Skin epidermis (tissue), 12 donors: Measurements from ENCODE around the gene ADD1.

ENCODE experiments used
- H3K27ac ChIP-seq, 21 experiments: fragments of 200-600 bp; sonication (generic) in 11 of 21; one replicate each; pipeline ENCODE4 v1.5.0; 2020; ENCODE audit warnings: mild to moderate bottlenecking in 3 of 21, inconsistent platforms in 2 of 21, moderate library complexity in 2 of 21
- H3K4me3 ChIP-seq, 7 experiments: fragments of 200-600 bp; sonication (generic) in 2 of 7; one replicate each; pipeline ENCODE4 v1.5.0; 2020; ENCODE audit warnings: inconsistent platforms in 2 of 7, mild to moderate bottlenecking in 2 of 7, moderate library complexity in 1 of 7

ADD1 gene

GRCh38 chr4:2804449-2804972, 39.1 kb upstream of the ADD1 start:
- H3K27ac ChIP-seq = peak overlapping the region in 20 of 21 experiments; percentile 13 to 82 (median 66)
- no peak overlapping the region for H3K4me3 ChIP-seq

GRCh38 chr4:2804973-2805501, 38.6 kb upstream of the ADD1 start:
- H3K4me3 ChIP-seq = no peak overlapping the region
- H3K27ac ChIP-seq = peak overlapping the region in 19 of 21 experiments; percentile 13 to 82 (median 70)

GRCh38 chr4:2805712-2806389, 37.8 kb upstream of the ADD1 start:
- H3K27ac ChIP-seq = peak overlapping the region in 20 of 21 experiments; percentile 13 to 82 (median 70)
- H3K4me3 ChIP-seq = no peak overlapping the region

- peak overlapping the region in 19 of 21 experiments; percentile 2 to 82 (median 70) for H3K27ac ChIP-seq
- no peak overlapping the region for H3K4me3 ChIP-seq
Measured at GRCh38 chr4:2806390-2807355, 37.0 kb upstream of the ADD1 start.

GRCh38 chr4:2807571-2807970, 36.1 kb upstream of the ADD1 start:
- Histone ChIP-seq H3K27ac (peak overlapping the region in 8 of 21 experiments; percentile 28 to 82 (median 78)), H3K4me3 (no peak overlapping the region)

GRCh38 chr4:2808001-2808400, 35.6 kb upstream of the ADD1 start:
- Histone ChIP-seq H3K4me3 (no peak overlapping the region), H3K27ac (peak overlapping the region in 3 of 21 experiments; percentile 50 to 82 (median 81))

GRCh38 chr4:2809610-2810180, 33.9 kb upstream of the ADD1 start:
- peak overlapping the region in 14 of 21 experiments; percentile 0 to 95 (median 54) for H3K27ac ChIP-seq
- H3K4me3 ChIP-seq = no peak overlapping the region

GRCh38 chr4:2810388-2810787, 33.3 kb upstream of the ADD1 start:
- H3K27ac ChIP-seq = peak overlapping the region in 17 of 21 experiments; percentile 28 to 99 (median 90)

GRCh38 chr4:2811830-2812611, 31.6 kb upstream of the ADD1 start:
- Histone ChIP-seq H3K4me3 (peak overlapping the region; percentile 23 to 47 (median 43)), H3K27ac (peak overlapping the region; percentile 27 to 99 (median 88))

More at GRCh38 chr4:2810388-2810787, 33.3 kb upstream of the ADD1 start:
- H3K4me3 ChIP-seq = no peak overlapping the region

- Histone ChIP-seq H3K4me3 (peak overlapping the region; percentile 23 to 47 (median 43)), H3K27ac (peak overlapping the region; percentile 27 to 99 (median 88))
Measured at GRCh38 chr4:2812612-2813354, 30.9 kb upstream of the ADD1 start.

GRCh38 chr4:2813446-2814405, 29.9 kb upstream of the ADD1 start:
- Histone ChIP-seq H3K27ac (peak overlapping the region in 19 of 21 experiments; percentile 13 to 99 (median 88)), H3K4me3 (peak overlapping the region; percentile 23 to 47 (median 43))

GRCh38 chr4:2814627-2815270, 28.9 kb upstream of the ADD1 start:
- Histone ChIP-seq H3K27ac (peak overlapping the region in 6 of 21 experiments; percentile 13 to 99 (median 27)), H3K4me3 (no peak overlapping the region)

- H3K27ac ChIP-seq = no peak overlapping the region
- no peak overlapping the region for H3K4me3 ChIP-seq
Measured at GRCh38 chr4:2816401-2816954, 27.2 kb upstream of the ADD1 start.

- H3K27ac ChIP-seq = peak overlapping the region in 5 of 21 experiments; percentile 6 to 57 (median 24)
- peak overlapping the region in 1 of 7 experiments; percentile 60 for H3K4me3 ChIP-seq
Measured at GRCh38 chr4:2817137-2817536, 26.5 kb upstream of the ADD1 start.

- peak overlapping the region in 15 of 21 experiments; percentile 40 to 89 (median 78) for H3K27ac ChIP-seq
Measured at GRCh38 chr4:2817701-2818350, 25.8 kb upstream of the ADD1 start.

More at GRCh38 chr4:2817701-2818350, 25.8 kb upstream of the ADD1 start:
- peak overlapping the region; percentile 35 to 62 (median 49) for H3K4me3 ChIP-seq
